ENCODE results near the gene WDFY4. TPM values are rescaled to one million over a fixed set of nuclear protein-coding genes. Genes with fewer than 3 reads are reported as not detected.

Gene WDFY4
- total RNA-seq, 1 experiment from 2014 or later: not detected

DNA sequence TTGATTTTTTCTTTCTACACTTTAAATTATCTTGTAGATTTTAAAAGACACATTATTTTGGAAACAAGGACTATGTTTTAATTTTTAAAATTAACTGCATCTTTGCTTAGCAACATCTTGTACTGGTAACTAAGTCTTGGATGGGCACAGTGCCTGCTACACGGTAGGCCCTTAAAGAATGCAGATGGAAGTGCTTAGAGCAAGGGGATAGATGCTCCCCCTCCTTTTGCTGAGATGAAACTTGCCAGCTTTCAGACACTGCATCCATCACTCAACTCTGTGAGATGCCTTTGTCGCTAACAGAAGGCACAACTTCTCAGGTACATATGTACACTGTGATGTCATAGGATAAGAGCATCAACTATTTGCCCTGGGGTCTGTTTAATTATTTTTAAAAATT is 151.1 kb downstream of the WDFY4 start:
- Histone ChIP-seq H2BK15ac (ENCODE audit: low read depth, low read length) (no peak overlapping the region), H3K18ac (ENCODE audit: insufficient read length, low read depth, low read length) (no peak overlapping the region), H2BK120ac (ENCODE audit: low read depth, low read length, poor library complexity, severe bottlenecking) (no peak overlapping the region), H4K20me1 (ENCODE audit: control insufficient read depth, insufficient read depth, insufficient read length) (no peaks in the 10 kb centered on the region), H2AK5ac (ENCODE audit: insufficient read length, low read length) (no peak overlapping the region), H4K5ac (ENCODE audit: insufficient read length, low read depth, low read length) (no peak overlapping the region), H3T11ph (ENCODE audit: low read length) (no peak overlapping the region), H4K8ac (replicated peaks; ENCODE audit: insufficient read length, low read depth, low read length) (no peak overlapping the region), H3K79me1 (ENCODE audit: insufficient read depth, low read depth, low read length, poor library complexity, severe bottlenecking) (no peaks in the 10 kb centered on the region), H3K14ac (ENCODE audit: insufficient read depth, low read length) (no peak overlapping the region), H4K91ac (ENCODE audit: insufficient read length, low read depth, low read length) (no peak overlapping the region), H3K27ac (ENCODE audit: insufficient read length, low read depth, low read length) (no peak overlapping the region), H3K56ac (ENCODE audit: insufficient read length, low read depth, low read length) (no peak overlapping the region), H2BK12ac (ENCODE audit: insufficient read length, low read depth, low read length) (no peak overlapping the region), H3K4me1 (ENCODE audit: insufficient read depth, low read length) (no peaks in the 10 kb centered on the region), H3K23me2 (ENCODE audit: insufficient read length, low read depth, low read length, poor library complexity, severe bottlenecking) (no peaks in the 10 kb centered on the region), H3K23ac (ENCODE audit: insufficient read length, low read depth, low read length) (no peak overlapping the region), H3K27me3 (ENCODE audit: insufficient read depth, low read length) (no peaks in the 10 kb centered on the region), H3K79me2 (ENCODE audit: insufficient read depth, low read length) (no peaks in the 10 kb centered on the region), H3K9me3 (ENCODE audit: control insufficient read depth, low read depth, low read length) (no peaks in the 10 kb centered on the region), H2BK5ac (ENCODE audit: insufficient read length, low read length) (no peak overlapping the region), H3K4me2 (ENCODE audit: insufficient read depth, insufficient read length, low read length) (no peak overlapping the region), H2AFZ (ENCODE audit: low read length) (no peak overlapping the region), H3K4ac (ENCODE audit: low read depth, low read length) (no peak overlapping the region), H3K9ac (ENCODE audit: extremely low read depth, insufficient read length, low read length) (no peak overlapping the region), H2BK20ac (ENCODE audit: low read depth, low read length, poor library complexity, severe bottlenecking) (no peak overlapping the region)
- H3K27me3 Mint-ChIP-seq (ENCODE audit: low read depth): peaks cover 2% of the 10 kb centered on the region; the same call in 1 of the 2 replicates
- no peak for TF ChIP-seq CTCF (conservative IDR thresholded peaks at IDR 0.05)
- no peak for DNase-seq
- no peak overlapping the region for H3K4me3 Mint-ChIP-seq
- H3K4me1 Mint-ChIP-seq: peaks cover 0 to 10% of the 10 kb centered on the region in 2 experiments; a peak in 1 of 4 replicates
- H3K27ac Mint-ChIP-seq: no peak overlapping the region
- peaks cover 0 to 2% of the 10 kb centered on the region in 2 experiments; a peak in 1 of 5 replicates for H3K9me3 Mint-ChIP-seq
- no peaks in the 10 kb centered on the region for H3K36me3 Mint-ChIP-seq (ENCODE audit: insufficient read depth in 1 of 3, low read depth in 3 of 3)
- WGBS (ENCODE audit: extremely low coverage, insufficient read length, low lambda C conversion rate): no CpG with 5 or more reads among the region's 2 CpGs

Measured in H9 (cell line).